CD4-positive, alpha-beta T cell treated with Interleukin-6 for 4 hours (primary cell): ENCODE data around the gene EIF3I.

ENCODE experiments used
- DNase-seq: peaks from one replicate; pipeline ENCODE4 v3.0.0-alpha.2; 2020; ENCODE audit warnings: mixed read lengths

EIF3I gene

GRCh38 chr1:32221980-32222755 is at the start of gene EIF3I, which contains the start of gene TMEM234:
EIF3I (plus strand) TSS chr1:32222407; CDS start chr1:32222442, 35 bp downstream.
TMEM234 (minus strand) TSS chr1:32222353; CDS start chr1:32222322, 31 bp downstream.
- DNase-seq = peak; percentile 92

GRCh38 chr1:32172621-32173245 is 49.5 kb upstream of the EIF3I start:
- peak; percentile 31 for DNase-seq

- DNase-seq = no peak
These were observed 43.6 kb upstream of the EIF3I start for GRCh38 chr1:32178380-32179192.

- no peak for DNase-seq
These were observed 43.1 kb upstream of the EIF3I start for GRCh38 chr1:32179193-32179442.

GRCh38 chr1:32179443-32180185 is 42.6 kb upstream of the EIF3I start, which contains the start of gene TXLNA:
TXLNA (plus strand) TSS chr1:32179675; CDS start chr1:32180346, 671 bp downstream.
- DNase-seq = peak; percentile 92

GRCh38 chr1:32180186-32181060 is 41.8 kb upstream of the EIF3I start:
- peak; percentile 32 for DNase-seq

GRCh38 chr1:32181065-32181464 is 41.1 kb upstream of the EIF3I start:
- no peak for DNase-seq

GRCh38 chr1:32181563-32181962 is 40.6 kb upstream of the EIF3I start:
- no peak for DNase-seq

GRCh38 chr1:32182060-32182459 is 40.1 kb upstream of the EIF3I start:
- DNase-seq = no peak

- no peak for DNase-seq
These were observed 37.6 kb upstream of the EIF3I start for GRCh38 chr1:32184650-32185049.

- DNase-seq = no peak
These were observed 36.1 kb upstream of the EIF3I start for GRCh38 chr1:32186077-32186476.

GRCh38 chr1:32186491-32186890 is 35.7 kb upstream of the EIF3I start:
- DNase-seq = no peak

GRCh38 chr1:32187850-32188249 is 34.4 kb upstream of the EIF3I start:
- DNase-seq = no peak

- no peak for DNase-seq
These were observed 29.8 kb upstream of the EIF3I start for GRCh38 chr1:32192220-32192948.

GRCh38 chr1:32194984-32195383 is 27.2 kb upstream of the EIF3I start:
- DNase-seq = no peak

GRCh38 chr1:32195531-32195930 is 26.7 kb upstream of the EIF3I start:
- no peak for DNase-seq

- DNase-seq = peak; percentile 14
These were observed 26.0 kb upstream of the EIF3I start for GRCh38 chr1:32195972-32196823.

- DNase-seq = no peak
These were observed 25.1 kb upstream of the EIF3I start for GRCh38 chr1:32197074-32197473.

GRCh38 chr1:32197837-32198236 is 24.4 kb upstream of the EIF3I start:
- DNase-seq = no peak
